Stimulated activated naive B cell treated with anti-CD40 and anti-IgM and Interleukin-4, amounts not matched to agents 10 μg/mL and 1 μg/mL and 100 μg/mL, for 72 hours (primary cell): ENCODE data around the gene GP5.

Experiments used
- ATAC-seq, 2 donors: fragments of 150-1000 bp; cut with Tn5 transposase; replicated peaks; 2 replicates each; pipeline ENCODE4 v1.10.0; 2021; ENCODE audit warnings: moderate library complexity in 1 of 2
- DNase-seq: peaks from one replicate; pipeline ENCODE4 v3.0.0; 2021
- H3K27ac Mint-ChIP-seq: one replicate; pipeline ENCODE4 v1.8.0; 2022; ENCODE audit warnings: mild to moderate bottlenecking, mixed read lengths
- H3K27me3 Mint-ChIP-seq, 2 donors: one replicate each; pipeline ENCODE4 v1.8.0; 2022; ENCODE audit warnings: mixed read lengths in 2 of 2
- H3K36me3 Mint-ChIP-seq, 2 donors: one replicate each; pipeline ENCODE4 v1.8.0; 2022; ENCODE audit warnings: mixed read lengths in 2 of 2, mild to moderate bottlenecking in 1 of 2
- H3K4me1 Mint-ChIP-seq, 2 donors: one replicate each; pipeline ENCODE4 v1.8.0; 2022; ENCODE audit warnings: mixed read lengths in 2 of 2, mild to moderate bottlenecking in 1 of 2
- H3K4me3 Mint-ChIP-seq, 2 donors: one replicate each; pipeline ENCODE4 v1.8.0; 2022; ENCODE audit warnings: mild to moderate bottlenecking in 2 of 2, mixed read lengths in 2 of 2, moderate library complexity in 1 of 2
- H3K9me3 Mint-ChIP-seq, 2 donors: one replicate each; pipeline ENCODE4 v1.8.0; 2022; ENCODE audit warnings: mixed read lengths in 2 of 2, mild to moderate bottlenecking in 1 of 2

Gene GP5

GRCh38 chr3:194390835-194391234 lies 8.2 kb downstream of the GP5 start:
- DNase-seq (no peak), ATAC-seq (no peak)
- Mint-ChIP-seq H3K4me1 (peaks cover 3 to 8% of the 10 kb centered on the region in 2 donors), H3K9me3 (peaks cover 8 to 15% of the 10 kb centered on the region in 2 donors), H3K27me3 (peaks cover 17 to 38% of the 10 kb centered on the region in 2 donors), H3K4me3 (no peak overlapping the region), H3K27ac (no peak overlapping the region), H3K36me3 (peaks cover 6 to 9% of the 10 kb centered on the region in 2 donors)

DNA sequence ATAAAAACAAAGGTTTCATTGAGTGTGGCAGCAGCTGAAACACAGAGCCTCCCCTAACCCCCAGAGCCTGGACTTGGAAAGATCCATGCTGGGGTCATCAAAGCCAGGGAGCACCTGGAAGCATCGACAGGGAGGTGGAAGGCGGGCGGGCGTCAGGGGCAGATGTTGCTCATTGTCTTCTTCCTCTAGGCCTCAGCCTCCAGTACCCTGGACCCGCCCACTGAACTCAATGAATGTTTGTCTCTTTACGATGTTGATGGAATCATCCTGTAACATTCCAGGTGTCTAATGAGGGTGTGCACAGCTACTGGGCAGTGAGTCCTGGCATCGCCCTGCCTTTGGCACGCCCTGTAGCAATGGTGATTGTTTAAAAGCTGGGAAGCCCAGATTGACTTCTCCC lies 9.8 kb downstream of the GP5 start:
- H3K36me3 Mint-ChIP-seq: peaks cover 6 to 9% of the 10 kb centered on the region in 2 donors
- H3K27ac Mint-ChIP-seq: no peak overlapping the region
- no peak for ATAC-seq
- H3K9me3 Mint-ChIP-seq: peaks cover 8 to 15% of the 10 kb centered on the region in 2 donors
- H3K27me3 Mint-ChIP-seq: peaks cover 13 to 29% of the 10 kb centered on the region in 2 donors
- no peak for DNase-seq
- no peak overlapping the region for H3K4me3 Mint-ChIP-seq
- H3K4me1 Mint-ChIP-seq: no peaks in the 10 kb centered on the region

DNA sequence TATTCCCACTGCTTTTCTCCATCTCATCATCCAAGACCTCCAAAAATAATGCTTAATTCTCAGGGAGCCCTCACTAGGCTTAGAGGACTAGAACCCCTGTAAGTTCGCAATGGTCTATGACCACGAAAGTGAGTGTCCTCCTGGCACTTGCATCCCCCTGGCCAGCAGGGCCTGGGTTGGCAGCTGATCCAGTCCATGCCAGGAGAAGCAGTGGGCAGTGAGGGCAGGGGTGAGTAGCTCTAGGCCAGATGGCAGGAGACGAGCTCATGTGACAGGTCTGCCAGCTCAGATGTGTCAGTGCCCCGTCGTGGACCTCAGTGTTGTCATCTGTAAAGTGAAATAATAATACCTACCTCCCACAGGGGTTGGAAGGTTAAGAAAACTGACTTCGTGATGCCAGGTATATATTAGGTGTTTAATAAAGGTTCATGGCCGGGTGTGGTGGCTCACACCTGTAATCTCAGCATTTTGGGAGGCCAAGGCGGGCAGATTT lies 11.1 kb downstream of the GP5 start:
- ATAC-seq: no peak
- DNase-seq: no peak
- Mint-ChIP-seq H3K4me1 (no peaks in the 10 kb centered on the region), H3K4me3 (no peak overlapping the region), H3K27ac (no peak overlapping the region), H3K36me3 (peaks cover 6 to 9% of the 10 kb centered on the region in 2 donors), H3K27me3 (peaks cover 23 to 38% of the 10 kb centered on the region in 2 donors), H3K9me3 (peaks cover 8 to 15% of the 10 kb centered on the region in 2 donors)

GRCh38 chr3:194387276-194387675 lies 11.8 kb downstream of the GP5 start:
- ATAC-seq (no peak), DNase-seq (no peak)
- H3K4me3 Mint-ChIP-seq: no peak overlapping the region
- H3K27ac Mint-ChIP-seq: no peak overlapping the region
- H3K36me3 Mint-ChIP-seq: peaks cover 6 to 9% of the 10 kb centered on the region in 2 donors
- H3K27me3 Mint-ChIP-seq: peaks cover 23 to 45% of the 10 kb centered on the region in 2 donors
- H3K4me1 Mint-ChIP-seq: no peaks in the 10 kb centered on the region
- H3K9me3 Mint-ChIP-seq: peaks cover 8 to 15% of the 10 kb centered on the region in 2 donors

DNA sequence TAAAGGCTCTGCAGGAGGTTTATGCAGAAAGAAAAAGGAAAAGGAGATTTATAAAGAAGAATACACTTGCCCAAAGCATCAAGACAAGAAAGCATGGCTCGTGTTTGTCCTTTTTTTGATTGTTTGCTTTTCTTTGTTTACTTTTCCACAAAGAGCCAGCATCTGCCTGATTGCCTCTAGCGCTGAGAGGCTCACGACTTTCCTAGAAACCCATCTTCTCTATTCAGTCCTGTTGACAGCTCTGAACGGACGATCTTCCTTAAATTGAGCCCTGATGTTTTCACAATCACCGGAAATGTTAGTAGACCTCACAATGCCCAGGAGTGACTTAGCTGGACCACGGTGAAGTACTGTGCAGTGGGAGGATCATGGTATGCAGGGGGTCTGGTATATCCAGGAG lies 12.4 kb downstream of the GP5 start:
- Mint-ChIP-seq H3K9me3 (peaks cover 8 to 15% of the 10 kb centered on the region in 2 donors), H3K4me3 (no peak overlapping the region), H3K27me3 (peaks cover 23 to 46% of the 10 kb centered on the region in 2 donors), H3K36me3 (peaks cover 6 to 9% of the 10 kb centered on the region in 2 donors), H3K4me1 (no peaks in the 10 kb centered on the region), H3K27ac (no peak overlapping the region)
- ATAC-seq (no peak), DNase-seq (no peak)

DNA sequence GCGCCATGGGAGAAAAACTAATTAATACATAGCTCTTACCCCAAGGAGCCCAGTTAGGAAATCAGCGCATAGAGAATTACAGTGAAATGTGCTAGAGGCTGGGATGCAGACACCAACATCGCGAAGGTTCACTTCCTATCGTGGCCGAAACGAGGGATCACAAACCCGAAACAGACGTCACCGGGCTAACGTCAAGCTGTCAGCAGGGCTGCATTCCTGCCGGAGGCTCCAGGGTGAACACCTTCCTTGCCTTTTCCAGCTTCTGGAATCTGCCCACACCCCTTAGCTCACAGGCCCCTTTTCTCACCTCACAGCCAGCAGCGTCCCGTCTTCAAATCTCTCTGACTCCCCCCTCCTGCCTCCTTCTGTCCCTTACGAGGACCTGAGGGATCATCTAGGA lies 13.0 kb downstream of the GP5 start:
- ATAC-seq: no peak
- Mint-ChIP-seq H3K27me3 (peaks cover 23 to 45% of the 10 kb centered on the region in 2 donors), H3K9me3 (peaks cover 8 to 11% of the 10 kb centered on the region in 2 donors), H3K36me3 (peaks cover 6 to 9% of the 10 kb centered on the region in 2 donors), H3K27ac (no peak overlapping the region), H3K4me1 (no peaks in the 10 kb centered on the region), H3K4me3 (no peak overlapping the region)
- DNase-seq: no peak

- H3K4me3 Mint-ChIP-seq: no peak overlapping the region
- no peak for ATAC-seq
- no peaks in the 10 kb centered on the region for H3K36me3 Mint-ChIP-seq
Observed at GRCh38 chr3:194384569-194385001, 14.5 kb downstream of the GP5 start.

GRCh38 chr3:194384156-194384555 lies 14.9 kb downstream of the GP5 start:
- Mint-ChIP-seq H3K27ac (no peak overlapping the region), H3K4me3 (no peak overlapping the region), H3K4me1 (no peaks in the 10 kb centered on the region), H3K27me3 (peaks cover 29 to 45% of the 10 kb centered on the region in 2 donors), H3K9me3 (no peaks in the 10 kb centered on the region), H3K36me3 (no peaks in the 10 kb centered on the region)
- DNase-seq: no peak
- no peak for ATAC-seq

More at GRCh38 chr3:194384569-194385001, 14.5 kb downstream of the GP5 start:
- H3K27ac Mint-ChIP-seq: no peak overlapping the region
- no peaks in the 10 kb centered on the region for H3K4me1 Mint-ChIP-seq
- H3K9me3 Mint-ChIP-seq: no peaks in the 10 kb centered on the region
- peaks cover 32 to 45% of the 10 kb centered on the region in 2 donors for H3K27me3 Mint-ChIP-seq
- no peak for DNase-seq

GRCh38 chr3:194383276-194383940 lies 15.7 kb downstream of the GP5 start:
- no peaks in the 10 kb centered on the region for H3K4me1 Mint-ChIP-seq
- H3K4me3 Mint-ChIP-seq: no peak overlapping the region
- H3K36me3 Mint-ChIP-seq: no peaks in the 10 kb centered on the region
- no peak for ATAC-seq
- peaks cover 34 to 51% of the 10 kb centered on the region in 2 donors for H3K27me3 Mint-ChIP-seq
- DNase-seq: no peak
- H3K27ac Mint-ChIP-seq: no peak overlapping the region
- H3K9me3 Mint-ChIP-seq: no peaks in the 10 kb centered on the region

GRCh38 chr3:194382892-194383223 lies 16.2 kb downstream of the GP5 start:
- DNase-seq (no peak), ATAC-seq (no peak)
- no peak overlapping the region for H3K4me3 Mint-ChIP-seq
- no peaks in the 10 kb centered on the region for H3K36me3 Mint-ChIP-seq
- H3K4me1 Mint-ChIP-seq: no peaks in the 10 kb centered on the region
- peaks cover 37 to 54% of the 10 kb centered on the region in 2 donors for H3K27me3 Mint-ChIP-seq
- H3K27ac Mint-ChIP-seq: no peak overlapping the region
- no peaks in the 10 kb centered on the region for H3K9me3 Mint-ChIP-seq

GRCh38 chr3:194382196-194382891 lies 16.7 kb downstream of the GP5 start:
- Mint-ChIP-seq H3K4me3 (no peak overlapping the region), H3K27me3 (peaks cover 33 to 50% of the 10 kb centered on the region in 2 donors), H3K4me1 (no peaks in the 10 kb centered on the region), H3K36me3 (no peaks in the 10 kb centered on the region), H3K9me3 (no peaks in the 10 kb centered on the region), H3K27ac (no peak overlapping the region)
- no peak for ATAC-seq
- no peak for DNase-seq

GRCh38 chr3:194381460-194381875 lies 17.6 kb downstream of the GP5 start:
- Mint-ChIP-seq H3K36me3 (no peaks in the 10 kb centered on the region), H3K27ac (no peak overlapping the region), H3K9me3 (no peaks in the 10 kb centered on the region), H3K4me3 (no peak overlapping the region), H3K27me3 (peaks cover 33 to 59% of the 10 kb centered on the region in 2 donors), H3K4me1 (no peaks in the 10 kb centered on the region)
- ATAC-seq (no peak), DNase-seq (no peak)

DNA sequence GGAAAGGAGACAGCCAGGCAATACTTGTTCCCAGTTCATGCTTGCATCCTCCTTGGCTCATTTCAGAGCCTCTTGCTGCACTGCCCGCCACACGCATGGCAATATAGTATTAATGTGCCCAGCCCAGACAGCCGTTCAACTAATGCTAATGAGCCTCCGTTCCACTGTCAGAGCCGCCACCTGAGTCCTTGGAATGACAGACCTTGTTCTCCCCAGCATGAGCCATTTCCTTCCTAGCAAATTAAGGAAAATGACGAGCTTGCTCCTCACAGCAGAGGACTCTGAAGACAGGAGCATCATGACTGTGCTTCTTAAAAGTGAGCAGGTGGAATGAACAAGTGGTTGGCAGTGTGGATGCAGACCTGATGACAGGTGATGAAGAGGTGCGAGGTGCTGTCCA lies 18.7 kb downstream of the GP5 start:
- H3K27me3 Mint-ChIP-seq: peaks cover 42 to 70% of the 10 kb centered on the region in 2 donors
- H3K27ac Mint-ChIP-seq: no peak overlapping the region
- no peaks in the 10 kb centered on the region for H3K36me3 Mint-ChIP-seq
- no peak overlapping the region for H3K4me3 Mint-ChIP-seq
- H3K9me3 Mint-ChIP-seq: no peaks in the 10 kb centered on the region
- DNase-seq (no peak), ATAC-seq (no peak)
- H3K4me1 Mint-ChIP-seq: no peaks in the 10 kb centered on the region

- H3K4me1 Mint-ChIP-seq: no peaks in the 10 kb centered on the region
- no peak overlapping the region for H3K27ac Mint-ChIP-seq
- peaks cover 44 to 72% of the 10 kb centered on the region in 2 donors for H3K27me3 Mint-ChIP-seq
- ATAC-seq (no peak), DNase-seq (no peak)
- no peaks in the 10 kb centered on the region for H3K9me3 Mint-ChIP-seq
- H3K36me3 Mint-ChIP-seq: no peaks in the 10 kb centered on the region
- no peak overlapping the region for H3K4me3 Mint-ChIP-seq
Observed at GRCh38 chr3:194379651-194380050, 19.4 kb downstream of the GP5 start.

DNA sequence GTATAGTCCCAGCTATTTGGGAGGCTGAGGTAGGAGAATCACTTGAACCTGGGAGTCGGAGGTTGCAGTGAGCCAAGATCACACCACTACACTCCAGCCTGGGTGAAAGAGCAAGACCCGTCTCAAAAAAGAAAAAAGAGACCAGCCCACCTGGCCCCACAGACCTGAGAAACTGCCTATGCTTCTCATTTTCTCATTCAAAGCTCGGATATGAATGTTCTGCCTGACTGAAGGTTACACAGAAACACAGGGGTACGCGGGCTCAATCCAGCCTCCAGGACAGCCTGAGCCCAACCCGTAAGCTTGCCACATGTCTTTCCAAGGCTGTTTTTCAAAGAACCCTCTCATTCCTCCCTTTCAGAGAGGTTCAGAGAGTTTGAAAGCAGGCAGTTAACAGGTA lies 19.8 kb downstream of the GP5 start:
- H3K9me3 Mint-ChIP-seq: no peaks in the 10 kb centered on the region
- no peak overlapping the region for H3K27ac Mint-ChIP-seq
- DNase-seq (no peak), ATAC-seq (no peak)
- H3K27me3 Mint-ChIP-seq: peaks cover 43 to 69% of the 10 kb centered on the region in 2 donors
- H3K36me3 Mint-ChIP-seq: no peaks in the 10 kb centered on the region
- no peak overlapping the region for H3K4me3 Mint-ChIP-seq
- H3K4me1 Mint-ChIP-seq: no peaks in the 10 kb centered on the region
